MCF 10A (cell line): ENCODE data around the gene COL26A1. TPM values are rescaled to one million over a fixed set of nuclear protein-coding genes. Genes with fewer than 3 reads are reported as not detected.

Experiments used
- BruUV-seq: library from RNA; stranded (reverse); fragments of 400-500 nt; replicated peaks from 2 replicates; lab custom pipeline; 2021; lab: Mats Ljungman, UMichigan
- CTCF ChIA-PET: fragments of 300-600 bp; sonication (Branson Sonifier 250); formaldehyde crosslinking; extraction: SDS; loops from one replicate; lab custom pipeline; 2021; ENCODE audit warnings: antibody characterized with exemption, inconsistent platforms; lab: Yijun Ruan, JAX
- POLR2A ChIA-PET: fragments of 300-600, 350-650 bp; sonication (Branson Sonifier 250); formaldehyde crosslinking; extraction: SDS; loops from one replicate; lab custom pipeline; 2020; ENCODE audit warnings: antibody characterized with exemption, inconsistent platforms; lab: Yijun Ruan, JAX
- DNase-seq: peaks from one replicate; pipeline ENCODE4 v3.0.0-alpha.2; 2018; ENCODE audit not compliant: unreplicated experiment
- H3K27ac Mint-ChIP-seq: one replicate; pipeline ENCODE4 v1.8.0; 2022; ENCODE audit warnings: mild to moderate bottlenecking, low read depth, mixed read lengths; ENCODE audit not compliant: unreplicated experiment
- H3K27me3 Mint-ChIP-seq: one replicate; pipeline ENCODE4 v1.8.0; 2022; ENCODE audit warnings: mixed read lengths; ENCODE audit not compliant: insufficient read depth, unreplicated experiment
- H3K36me3 Mint-ChIP-seq: one replicate; pipeline ENCODE4 v1.8.0; 2022; ENCODE audit warnings: mild to moderate bottlenecking, moderate library complexity, mixed read lengths; ENCODE audit not compliant: insufficient read depth, unreplicated experiment
- H3K4me1 Mint-ChIP-seq: one replicate; pipeline ENCODE4 v1.8.0; 2022; ENCODE audit warnings: mixed read lengths; ENCODE audit not compliant: insufficient read depth, unreplicated experiment
- H3K4me3 Mint-ChIP-seq: one replicate; pipeline ENCODE4 v1.8.0; 2022; ENCODE audit warnings: mild to moderate bottlenecking, moderate library complexity, mixed read lengths; ENCODE audit not compliant: unreplicated experiment
- H3K9me3 Mint-ChIP-seq: one replicate; pipeline ENCODE4 v1.8.0; 2022; ENCODE audit warnings: mixed read lengths; ENCODE audit not compliant: unreplicated experiment
- CTCF ChIP-seq: fragments of 200-600 bp; IDR thresholded peaks from one replicate; pipeline ENCODE4 v1.8.0; 2022; ENCODE audit warnings: antibody characterized with exemption, mild to moderate bottlenecking; ENCODE audit not compliant: unreplicated experiment
- intact Hi-C: fragments of 100-400 bp; cut with micrococcal nuclease; formaldehyde crosslinking; loops from 2 replicates; pipeline ENCODE4 v1.14.1; 2022
- total RNA-seq: library from RNA; stranded (reverse); gene quantifications from 2 replicates; pipeline ENCODE4 v1.2.3, GENCODE V29; 2022

COL26A1 gene
- total RNA-seq, 1 experiment from 2014 or later, result not detected

- no peak overlapping the region for H3K27ac Mint-ChIP-seq
- intact Hi-C loops, result no loop called here
- BruUV-seq, result no TSS peak
- peaks cover 26% of the 10 kb centered on the region for H3K27me3 Mint-ChIP-seq
- ChIA-PET POLR2A (no interaction called here), CTCF (interaction anchor here (0.6 to 1.6 kb wide), 3 partner anchors 11 to 20 kb away, joined by 3 to 4 read pairs (median 3); no protein-coding TSS in a partner anchor)
- H3K4me1 Mint-ChIP-seq, result no peaks in the 10 kb centered on the region
- DNase-seq, result no peak
- no peak overlapping the region for H3K4me3 Mint-ChIP-seq
- H3K9me3 Mint-ChIP-seq, result no peaks in the 10 kb centered on the region
- no peak for TF ChIP-seq CTCF
- peaks cover 5% of the 10 kb centered on the region for H3K36me3 Mint-ChIP-seq
Measured at GRCh38 chr7:101527844-101528667, 165.4 kb downstream of the COL26A1 start.

GRCh38 chr7:101529560-101529959 lies 166.9 kb downstream of the COL26A1 start:
- Mint-ChIP-seq H3K9me3 (no peaks in the 10 kb centered on the region), H3K27ac (no peak overlapping the region), H3K27me3 (peaks cover 19% of the 10 kb centered on the region), H3K36me3 (peaks cover 5% of the 10 kb centered on the region), H3K4me1 (no peaks in the 10 kb centered on the region), H3K4me3 (no peak overlapping the region)
- CTCF ChIA-PET, result interaction anchor here (0.5 to 1.2 kb wide), 5 partner anchors 9 to 40 kb away, joined by 3 to 4 read pairs (median 3); no protein-coding TSS in a partner anchor
- TF ChIP-seq CTCF, result no peak
- no TSS peak for BruUV-seq
- intact Hi-C loops, result no loop called here
- no peak for DNase-seq
- POLR2A ChIA-PET, result no interaction called here

- H3K27ac Mint-ChIP-seq, result no peak overlapping the region
- DNase-seq, result no peak
- POLR2A ChIA-PET, result no interaction called here
- CTCF ChIA-PET, result interaction anchor here (0.7 to 1.7 kb wide), 3 partner anchors 10 to 858 kb away, joined by 3 to 6 read pairs (median 3); no protein-coding TSS in a partner anchor
- no peak for TF ChIP-seq CTCF
- intact Hi-C loops, result no loop called here
- no peaks in the 10 kb centered on the region for H3K9me3 Mint-ChIP-seq
- H3K4me3 Mint-ChIP-seq, result no peak overlapping the region
- no peaks in the 10 kb centered on the region for H3K4me1 Mint-ChIP-seq
- H3K27me3 Mint-ChIP-seq, result peaks cover 19% of the 10 kb centered on the region
- H3K36me3 Mint-ChIP-seq, result no peaks in the 10 kb centered on the region
- BruUV-seq, result no TSS peak
Measured at GRCh38 chr7:101531726-101532357, 169.2 kb downstream of the COL26A1 start.
